OCI-LY3 (cell line): ENCODE measurements around the gene PPM1K.

Source experiments
- EZH2phosphoT487 ChIP-seq: fragments of 200-600 bp; shearing (Covaris generic); IDR thresholded peaks from 2 replicates; pipeline ENCODE4 v1.6.1; 2018; ENCODE audit warnings: antibody characterized with exemption, mixed run types, low read depth
- TF ChIP-seq, protein P1 (sequence below): fragments of 200-600, 300-600 bp; sonication (generic); IDR thresholded peaks from 2 replicates; pipeline ENCODE4 v1.5.1; 2014; ENCODE audit warnings: antibody characterized with exemption, low read length, low read depth

DNA sequence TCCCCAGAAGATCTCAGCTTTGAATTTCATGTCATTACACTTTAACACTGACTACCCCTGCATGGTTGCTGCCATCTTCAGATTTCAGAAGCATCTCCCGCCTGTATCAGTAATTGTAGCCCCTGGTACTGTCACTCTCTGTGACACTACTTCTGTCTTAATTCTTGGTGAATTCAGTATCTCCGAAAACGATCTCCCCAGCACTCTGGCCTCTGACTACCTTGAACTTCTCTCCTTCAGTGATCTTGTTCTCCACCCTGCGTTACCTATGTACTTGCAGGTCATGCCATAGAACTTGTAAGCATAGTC, 72.2 kb downstream of the PPM1K start:
- no peak for TF ChIP-seq EZH2phosphoT487
- TF ChIP-seq, protein P1, sequence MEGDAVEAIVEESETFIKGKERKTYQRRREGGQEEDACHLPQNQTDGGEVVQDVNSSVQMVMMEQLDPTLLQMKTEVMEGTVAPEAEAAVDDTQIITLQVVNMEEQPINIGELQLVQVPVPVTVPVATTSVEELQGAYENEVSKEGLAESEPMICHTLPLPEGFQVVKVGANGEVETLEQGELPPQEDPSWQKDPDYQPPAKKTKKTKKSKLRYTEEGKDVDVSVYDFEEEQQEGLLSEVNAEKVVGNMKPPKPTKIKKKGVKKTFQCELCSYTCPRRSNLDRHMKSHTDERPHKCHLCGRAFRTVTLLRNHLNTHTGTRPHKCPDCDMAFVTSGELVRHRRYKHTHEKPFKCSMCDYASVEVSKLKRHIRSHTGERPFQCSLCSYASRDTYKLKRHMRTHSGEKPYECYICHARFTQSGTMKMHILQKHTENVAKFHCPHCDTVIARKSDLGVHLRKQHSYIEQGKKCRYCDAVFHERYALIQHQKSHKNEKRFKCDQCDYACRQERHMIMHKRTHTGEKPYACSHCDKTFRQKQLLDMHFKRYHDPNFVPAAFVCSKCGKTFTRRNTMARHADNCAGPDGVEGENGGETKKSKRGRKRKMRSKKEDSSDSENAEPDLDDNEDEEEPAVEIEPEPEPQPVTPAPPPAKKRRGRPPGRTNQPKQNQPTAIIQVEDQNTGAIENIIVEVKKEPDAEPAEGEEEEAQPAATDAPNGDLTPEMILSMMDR, result no peak
